Motor neuron (in vitro differentiated cells): ENCODE measurements around the gene ERC1. TPM values are rescaled to one million over a fixed set of nuclear protein-coding genes. Genes with fewer than 3 reads are reported as not detected.
"Not testable (repeated sequence)": the region's sequence is repeated elsewhere in the genome, so short reads cannot be mapped to it uniquely, and the experiment has no call there.

ENCODE experiments used
- ATAC-seq, 8 experiments: fragments of 200-7000 bp; cut with Tn5 transposase; replicated peaks in 6 of 8; 2 replicates each; pipeline ENCODE4 v1.8.0; 2021; ENCODE audit warnings: mild to moderate bottlenecking in 8 of 8, moderate library complexity in 8 of 8
- H3K27ac ChIP-seq, 2 donors: fragments of 250-450 bp; sonication (Bioruptor Pico); 2 replicates each; pipeline ENCODE4 v1.9.0; 2021; ENCODE audit warnings: antibody characterized with exemption in 2 of 2, mild to moderate bottlenecking in 2 of 2, moderate library complexity in 1 of 2
- H3K4me1 ChIP-seq, 2 donors: fragments of 250-450 bp; sonication (Bioruptor Pico); replicated peaks in 1 of 2; 2 replicates each; pipeline ENCODE4 v1.6.1; 2021; ENCODE audit warnings: antibody characterized with exemption in 2 of 2, mild to moderate bottlenecking in 2 of 2, moderate library complexity in 1 of 2
- H3K4me3 ChIP-seq, 5 donors: fragments of 250-450 bp; sonication (Bioruptor Pico); 2 replicates each; pipeline ENCODE4 v1.9.0; 2021; ENCODE audit warnings: antibody characterized with exemption in 5 of 5, mild to moderate bottlenecking in 5 of 5, moderate library complexity in 4 of 5
- WGBS, 10 experiments: fragments of 450-650 bp; shearing (Covaris generic); methylation state at CpG; one replicate each; pipeline ENCODE4 v1.0.0; 2022; 5-methylcytosine and 5-hydroxymethylcytosine counted together
- in situ Hi-C, 9 experiments: fragments of 400-800 bp; cut with MboI; loops; one replicate each; pipeline ENCODE4 v1.15.0; 2021; ENCODE audit warnings: low sequenced_read_pairs in 9 of 9, low pct_unique_long_range_greater_than_20kb in 2 of 9; ENCODE audit not compliant: unreplicated experiment in 9 of 9
- total RNA-seq, 8 experiments: library from RNA; unstranded; fragments of 300-600 nt; gene quantifications; 2 replicates each; pipeline versions ENCODE4 v1.2.3 to v1.2.4, GENCODE V29; 2022

The ERC1 gene
- total RNA-seq, 8 experiments from 2014 or later, result 15.1 to 53.8 (median 34.6) TPM

- in situ Hi-C loops, result no loop called here
- Histone ChIP-seq H3K27ac (no peak overlapping the region), H3K4me3 (no peak overlapping the region), H3K4me1 (peaks cover 3 to 7% of the 10 kb centered on the region in 2 donors)
- WGBS, 10 experiments, result 81 to 100% (median 96%) methylated on average over 2 to 7 of the region's 7 CpGs; no CpG with 5 or more reads in 1 of the 10 experiments
- no peak for ATAC-seq
Measured at GRCh38 chr12:1213618-1214205, 222.7 kb downstream of the ERC1 start.

GRCh38 chr12:1216560-1216959, 225.5 kb downstream of the ERC1 start:
- peak in 3 of 8 experiments; percentile 6 to 27 (median 14) for ATAC-seq
- 17 to 100% (median 88%) methylated on average over 1 to 2 of the region's 3 CpGs; no CpG with 5 or more reads in 3 of the 10 experiments for WGBS, 10 experiments
- Histone ChIP-seq H3K4me3 (no peak overlapping the region), H3K4me1 (peaks cover 3 to 7% of the 10 kb centered on the region in 2 donors), H3K27ac (no peak overlapping the region)
- in situ Hi-C loops, result no loop called here

- Histone ChIP-seq H3K4me1 (peaks cover 3% of the 10 kb centered on the region in 2 donors), H3K27ac (no peak overlapping the region), H3K4me3 (no peak overlapping the region)
- ATAC-seq, result peak in 6 of 8 experiments; percentile 34 to 94 (median 57)
- in situ Hi-C loops, result no loop called here
- 14 to 70% (median 43%) methylated on average over 1 to 5 of the region's 6 CpGs for WGBS, 10 experiments
Measured at GRCh38 chr12:1217191-1217949, 226.3 kb downstream of the ERC1 start.

- in situ Hi-C loops, result no loop called here
- no peak overlapping the region for H3K4me3 ChIP-seq
- peaks cover 0 to 3% of the 10 kb centered on the region in 2 donors for H3K4me1 ChIP-seq
- H3K27ac ChIP-seq, result no peak overlapping the region
- no peak for ATAC-seq
- WGBS, 10 experiments, result 65 to 100% (median 88%) methylated on average over 1 to 2 of the region's 2 CpGs
Measured at GRCh38 chr12:1218369-1218768, 227.3 kb downstream of the ERC1 start.

- 34 to 92% (median 82%) methylated on average over 2 to 7 of the region's 7 CpGs for WGBS, 10 experiments
- Histone ChIP-seq H3K4me1 (peaks cover 0 to 3% of the 10 kb centered on the region in 2 donors), H3K27ac (no peak overlapping the region), H3K4me3 (no peak overlapping the region)
- ATAC-seq, result peak in 1 of 8 experiments; percentile 15
- in situ Hi-C loops, result no loop called here
Measured at GRCh38 chr12:1220127-1221092, 229.4 kb downstream of the ERC1 start.

- peak in 1 of 8 experiments; percentile 59 for ATAC-seq
- in situ Hi-C loops, result no loop called here
- H3K4me1 ChIP-seq, result no peaks in the 10 kb centered on the region
- H3K27ac ChIP-seq, result no peak overlapping the region
- no peak overlapping the region for H3K4me3 ChIP-seq
- 58 to 100% (median 93%) methylated on average over 1 to 4 of the region's 4 CpGs for WGBS, 10 experiments
Measured at GRCh38 chr12:1222858-1223639, 232.0 kb downstream of the ERC1 start.

GRCh38 chr12:1226951-1227350, 235.9 kb downstream of the ERC1 start:
- Histone ChIP-seq H3K4me1 (no peaks in the 10 kb centered on the region), H3K27ac (no peak overlapping the region), H3K4me3 (no peak overlapping the region)
- 50 to 100% (median 100%) methylated on average over 1 to 3 of the region's 3 CpGs; no CpG with 5 or more reads in 1 of the 10 experiments for WGBS, 10 experiments
- ATAC-seq, result no peak
- in situ Hi-C loops, result no loop called here

GRCh38 chr12:1234073-1234472, 243.1 kb downstream of the ERC1 start:
- no peak overlapping the region for H3K4me3 ChIP-seq
- 0 to 100% (median 78%) methylated on average over 1 to 2 of the region's 2 CpGs for WGBS, 10 experiments
- H3K4me1 ChIP-seq, result no peaks in the 10 kb centered on the region
- peak in 1 of 8 experiments; percentile 51 for ATAC-seq
- no peak overlapping the region for H3K27ac ChIP-seq
- in situ Hi-C loops, result no loop called here

GRCh38 chr12:1246637-1247036, 255.6 kb downstream of the ERC1 start:
- Histone ChIP-seq H3K4me3 (no peak overlapping the region), H3K4me1 (peaks cover 6 to 11% of the 10 kb centered on the region in 2 donors), H3K27ac (no peak overlapping the region)
- peak in 3 of 8 experiments; percentile 13 to 62 (median 45) for ATAC-seq
- WGBS, 10 experiments, result 22 to 75% (median 58%) methylated on average over 1 to 2 of the region's 2 CpGs; no CpG with 5 or more reads in 3 of the 10 experiments
- in situ Hi-C loops, result no loop called here

- H3K4me3 ChIP-seq, result no peak overlapping the region
- 0 to 95% (median 21%) methylated on average over 2 to 3 of the region's 3 CpGs for WGBS, 10 experiments
- in situ Hi-C loops, result no loop called here
- ATAC-seq, result no peak
- peaks cover 6 to 11% of the 10 kb centered on the region in 2 donors for H3K4me1 ChIP-seq
- H3K27ac ChIP-seq, result no peak overlapping the region
Measured at GRCh38 chr12:1250641-1251040, 259.6 kb downstream of the ERC1 start.

GRCh38 chr12:1252758-1253157, 261.7 kb downstream of the ERC1 start:
- no peak overlapping the region for H3K27ac ChIP-seq
- ATAC-seq, result no peak
- no peak overlapping the region for H3K4me3 ChIP-seq
- peaks cover 6 to 11% of the 10 kb centered on the region in 2 donors for H3K4me1 ChIP-seq
- WGBS, 10 experiments, result 0 to 100% (median 80%) methylated on average over 1 to 2 of the region's 2 CpGs; no CpG with 5 or more reads in 1 of the 10 experiments
- in situ Hi-C loops, result no loop called here

GRCh38 chr12:1255125-1255524, 264.1 kb downstream of the ERC1 start:
- peaks cover 3 to 11% of the 10 kb centered on the region in 2 donors for H3K4me1 ChIP-seq
- H3K4me3 ChIP-seq, ATAC-seq, H3K27ac ChIP-seq, in situ Hi-C loops: not testable (repeated sequence)
- 91 to 100% (median 100%) methylated on average over 2 to 6 of the region's 6 CpGs; no CpG with 5 or more reads in 1 of the 10 experiments for WGBS, 10 experiments
